Suprapubic skin (tissue), 4 donors: ENCODE measurements around the gene SMIM1. TPM values are rescaled to one million over a fixed set of nuclear protein-coding genes. Genes with fewer than 3 reads are reported as not detected.
"Not testable (repeated sequence)": the region's sequence is repeated elsewhere in the genome, so short reads cannot be mapped to it uniquely, and the experiment has no call there.

Source experiments
- DNase-seq, 2 donors: peaks; one replicate each; pipeline ENCODE4 v3.0.0-alpha.2; 2019; ENCODE audit warnings: low spot score in 2 of 2
- H3K27ac ChIP-seq: fragments of 200-600 bp; sonication (generic); one replicate; pipeline ENCODE4 v1.5.1; 2019
- H3K27me3 ChIP-seq: fragments of 200-600 bp; sonication (generic); one replicate; pipeline ENCODE4 v1.5.1; 2019
- H3K36me3 ChIP-seq: fragments of 200-600 bp; sonication (generic); one replicate; pipeline ENCODE4 v1.5.1; 2019
- H3K4me1 ChIP-seq: fragments of 200-600 bp; sonication (generic); one replicate; pipeline ENCODE4 v1.5.1; 2019
- H3K4me3 ChIP-seq: fragments of 200-600 bp; sonication (generic); one replicate; pipeline ENCODE4 v1.5.1; 2019; ENCODE audit warnings: mild to moderate bottlenecking
- H3K9me3 ChIP-seq: fragments of 200-600 bp; sonication (generic); one replicate; pipeline ENCODE4 v1.5.1; 2019
- CTCF ChIP-seq, 2 donors: fragments of 200-600 bp in 1 of 2; fragments of 450-650 bp in 1 of 2; sonication (generic) in 1 of 2; IDR thresholded peaks; one replicate each; pipeline ENCODE4 v1.5.1; 2016 to 2019; ENCODE audit warnings: antibody characterized with exemption in 2 of 2, mild to moderate bottlenecking in 1 of 2, moderate library complexity in 1 of 2
- EP300 ChIP-seq: sonication (generic); formaldehyde crosslinking; IDR thresholded peaks from one replicate; pipeline ENCODE4 v1.6.1; 2017; ENCODE audit warnings: antibody characterized with exemption
- POLR2A ChIP-seq, 2 donors: fragments of 450-650 bp; IDR thresholded peaks; one replicate each; pipeline ENCODE4 v1.6.1; 2017; ENCODE audit warnings: antibody characterized with exemption in 2 of 2, mild to moderate bottlenecking in 2 of 2, moderate library complexity in 2 of 2
- POLR2AphosphoS5 ChIP-seq, 3 donors: sonication (generic); formaldehyde crosslinking; IDR thresholded peaks; one replicate each; pipeline ENCODE4 v1.6.1; 2017; ENCODE audit warnings: antibody characterized with exemption in 3 of 3
- WGBS: methylation state at CpG from one replicate; pipeline ENCODE4 v1.1.5; 2018; 5-methylcytosine and 5-hydroxymethylcytosine counted together
- total RNA-seq, 4 donors: library from RNA; depleted of rRNA; stranded (reverse); fragments of >200 nt; gene quantifications; one replicate each; pipeline ENCODE4 v1.1.0, GENCODE V29; 2016

SMIM1 gene
- 1 to 10 TPM in 3 of 4 donors, not detected in 1; 3.2 to 8.4 (median 3.4) TPM for total RNA-seq

- Histone ChIP-seq H3K4me3 (peak within 1 kb of the TSS; percentile 63), H3K27me3 (peaks cover 15% of the 10 kb centered on the region), H3K27ac (peak within 1 kb of the TSS; percentile 68), H3K9me3 (no peaks in the 10 kb centered on the region), H3K4me1 (peaks cover 46% of the 10 kb centered on the region), H3K36me3 (no peaks in the 10 kb centered on the region)
- no peak for TF ChIP-seq POLR2AphosphoS5 (IDR thresholded peaks at IDR 0.05)
- TF ChIP-seq CTCF (IDR thresholded peaks at IDR 0.05): no peak
- no peak for TF ChIP-seq EP300
- TF ChIP-seq POLR2A (IDR thresholded peaks at IDR 0.05): no peak
- 21% methylated on average over 29 of the region's 55 CpGs for WGBS
- peak in 1 of 2 donors; percentile 81 for DNase-seq
Observed at GRCh38 chr1:3772715-3773571, at the start of gene SMIM1. TSS of gene SMIM1 (plus strand) at chr1:3772749. CDS start at chr1:3775374, 2,625 bp downstream.

- TF ChIP-seq CTCF (IDR thresholded peaks at IDR 0.05) (no peak), EP300 (no peak), POLR2AphosphoS5 (IDR thresholded peaks at IDR 0.05) (no peak), POLR2A (IDR thresholded peaks at IDR 0.05) (no peak)
- H3K4me1 ChIP-seq: peaks cover 11% of the 10 kb centered on the region
- no peak overlapping the region for H3K27ac ChIP-seq
- peaks cover 30% of the 10 kb centered on the region for H3K27me3 ChIP-seq
- 20% methylated on average over 1 of the region's 3 CpGs for WGBS
- H3K36me3 ChIP-seq: no peaks in the 10 kb centered on the region
- H3K4me3 ChIP-seq: no peak overlapping the region
- no peaks in the 10 kb centered on the region for H3K9me3 ChIP-seq
- no peak for DNase-seq
Observed at GRCh38 chr1:3722846-3723245, 49.7 kb upstream of the SMIM1 start.

GRCh38 chr1:3724416-3725030 lies 48.0 kb upstream of the SMIM1 start:
- H3K27ac ChIP-seq, DNase-seq, H3K36me3 ChIP-seq, H3K4me1 ChIP-seq, H3K4me3 ChIP-seq, H3K9me3 ChIP-seq: not testable (repeated sequence)
- TF ChIP-seq CTCF (IDR thresholded peaks at IDR 0.05): peak; percentile 62 to 93
- peaks cover 30% of the 10 kb centered on the region for H3K27me3 ChIP-seq
- WGBS: 37% methylated on average over 18 of the region's 18 CpGs

- no peaks in the 10 kb centered on the region for H3K9me3 ChIP-seq
- H3K4me3 ChIP-seq: no peak overlapping the region
- no peak overlapping the region for H3K27ac ChIP-seq
- H3K36me3 ChIP-seq: peaks cover 2% of the 10 kb centered on the region
- peaks cover 32% of the 10 kb centered on the region for H3K27me3 ChIP-seq
- DNase-seq: no peak
- WGBS: 90% methylated on average over 2 of the region's 2 CpGs
- H3K4me1 ChIP-seq: no peaks in the 10 kb centered on the region
- no peak for TF ChIP-seq POLR2AphosphoS5 (IDR thresholded peaks at IDR 0.05)
Observed at GRCh38 chr1:3725366-3725765, 47.2 kb upstream of the SMIM1 start.

GRCh38 chr1:3727042-3727824 lies 45.3 kb upstream of the SMIM1 start:
- Histone ChIP-seq H3K4me1 (peaks cover 9% of the 10 kb centered on the region), H3K9me3 (no peaks in the 10 kb centered on the region), H3K27me3 (peaks cover 32% of the 10 kb centered on the region), H3K36me3 (peaks cover 2% of the 10 kb centered on the region), H3K4me3 (no peak overlapping the region), H3K27ac (no peak overlapping the region)
- TF ChIP-seq EP300 (no peak), POLR2A (IDR thresholded peaks at IDR 0.05) (no peak), CTCF (IDR thresholded peaks at IDR 0.05) (no peak), POLR2AphosphoS5 (IDR thresholded peaks at IDR 0.05) (no peak)
- DNase-seq: no peak
- WGBS: 79% methylated on average over 13 of the region's 37 CpGs
